ENCODE measurements around the gene SEL1L. TPM values are rescaled to one million over a fixed set of nuclear protein-coding genes. Genes with fewer than 3 reads are reported as not detected.

Gene SEL1L
- total and polyA plus RNA-seq, 12 donors = 8.3 to 119 (median 56.0) TPM

GRCh38 chr14:81559385-81559784, 25.7 kb upstream of the SEL1L start:
- intact Hi-C loops (cut with DNase I) = no loop called here
- Histone ChIP-seq H3K36me3 (replicated peaks in 1 of 2) (no peaks in the 10 kb centered on the region), H3K9me3 (replicated peaks in 1 of 3) (no peaks in the 10 kb centered on the region), H3K27me3 (no peaks in the 10 kb centered on the region), H3K4me3 (no peak overlapping the region), H3K27ac (no peak overlapping the region), H3K4me1 (replicated peaks in 1 of 2) (no peaks in the 10 kb centered on the region)
- no peak for DNase-seq
- TF ChIP-seq POLR2A (IDR thresholded peaks at IDR 0.05) = no peak
- no peak for TF ChIP-seq CTCF (IDR thresholded peaks at IDR 0.05)
- WGBS, 4 donors = 57 to 70% (median 61%) methylated on average over 3 of the region's 3 CpGs

DNA sequence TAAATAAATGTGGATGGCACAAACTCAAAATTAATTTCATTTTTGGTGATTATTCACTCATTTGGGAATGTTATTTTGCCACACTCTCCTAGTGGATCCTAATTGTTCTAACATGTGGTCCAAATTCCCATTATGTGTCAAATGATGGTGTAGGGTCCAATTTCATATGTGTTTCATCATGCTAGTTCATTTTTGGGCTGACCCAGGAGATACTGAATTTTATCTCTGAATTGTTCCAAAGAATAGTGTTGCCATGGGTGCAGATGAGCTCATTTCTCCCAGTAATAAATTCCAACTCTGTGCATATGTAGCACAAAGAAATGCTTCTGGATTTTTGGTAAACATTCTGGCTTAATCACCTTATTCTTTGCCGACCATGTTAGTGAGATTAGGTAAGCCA, 23.5 kb upstream of the SEL1L start:
- 78 to 91% (median 86%) methylated on average over 1 of the region's 1 CpG for whole genome bisulfite sequencing, 4 donors
- intact Hi-C loops (cut with DNase I) = no loop called here

GRCh38 chr14:81555684-81556083, 22.0 kb upstream of the SEL1L start:
- WGBS, 4 donors = 79 to 84% (median 83%) methylated on average over 2 of the region's 2 CpGs
- TF ChIP-seq CTCF (IDR thresholded peaks at IDR 0.05) (no peak), POLR2A (IDR thresholded peaks at IDR 0.05) (no peak)
- intact Hi-C loops (cut with DNase I) = no loop called here
- H3K4me3 ChIP-seq = no peak overlapping the region
- H3K4me1 ChIP-seq (replicated peaks in 1 of 2) = no peaks in the 10 kb centered on the region
- no peaks in the 10 kb centered on the region for H3K36me3 ChIP-seq (replicated peaks in 1 of 2)
- no peaks in the 10 kb centered on the region for H3K27me3 ChIP-seq
- H3K9me3 ChIP-seq (replicated peaks in 1 of 3) = no peaks in the 10 kb centered on the region
- no peak for DNase-seq
- H3K27ac ChIP-seq = no peak overlapping the region

More for the DNA sequence above, 23.5 kb upstream of the SEL1L start:
- no peak overlapping the region for H3K4me3 ChIP-seq
- no peak for DNase-seq
- no peaks in the 10 kb centered on the region for H3K36me3 ChIP-seq (replicated peaks in 1 of 2)
- H3K9me3 ChIP-seq (replicated peaks in 1 of 3) = no peaks in the 10 kb centered on the region
- H3K27ac ChIP-seq = no peak overlapping the region
- TF ChIP-seq CTCF (IDR thresholded peaks at IDR 0.05) (no peak), POLR2A (IDR thresholded peaks at IDR 0.05) (no peak)
- H3K4me1 ChIP-seq (replicated peaks in 1 of 2) = no peaks in the 10 kb centered on the region
- H3K27me3 ChIP-seq = no peaks in the 10 kb centered on the region

DNA sequence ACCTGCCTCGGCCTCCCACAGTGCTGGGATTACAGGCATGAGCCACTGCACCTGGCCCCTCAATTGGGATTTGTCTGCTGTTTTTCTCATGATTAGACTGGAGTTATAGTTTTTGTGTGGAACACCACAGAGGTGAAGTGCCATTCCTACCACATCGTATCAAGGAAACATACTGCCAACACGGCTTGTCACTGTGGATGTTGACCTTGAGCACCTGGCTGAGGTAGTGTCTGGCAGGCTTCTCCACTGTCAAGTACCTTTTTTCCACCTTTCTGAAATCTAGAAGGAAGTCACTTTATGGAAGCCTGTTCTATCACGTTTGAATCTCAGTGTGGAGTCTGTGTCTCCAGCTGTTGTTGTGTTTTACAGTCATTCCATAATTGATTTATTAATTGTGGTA, 21.4 kb upstream of the SEL1L start:
- H3K27me3 ChIP-seq = no peaks in the 10 kb centered on the region
- intact Hi-C loops (cut with DNase I) = no loop called here
- no peak overlapping the region for H3K4me3 ChIP-seq
- no peak for TF ChIP-seq CTCF (IDR thresholded peaks at IDR 0.05)
- TF ChIP-seq POLR2A (IDR thresholded peaks at IDR 0.05) = no peak
- no peaks in the 10 kb centered on the region for H3K36me3 ChIP-seq (replicated peaks in 1 of 2)
- no peak overlapping the region for H3K27ac ChIP-seq
- no peaks in the 10 kb centered on the region for H3K9me3 ChIP-seq (replicated peaks in 1 of 3)
- no peak for DNase-seq
- H3K4me1 ChIP-seq (replicated peaks in 1 of 2) = no peaks in the 10 kb centered on the region
- WGBS, 4 donors = 68 to 80% (median 73%) methylated on average over 4 of the region's 4 CpGs
